GM10847 (cell line): Measurements from ENCODE around the gene SUSD4.

Experiments
- POLR2A ChIP-seq: IDR thresholded peaks from 2 replicates; pipeline ENCODE4 v1.6.1; 2011; ENCODE audit not compliant: insufficient read length; ENCODE audit errors: extremely low read depth

SUSD4 gene

GRCh38 chr1:223341121-223341520 lies 22.9 kb downstream of the SUSD4 start:
- no peak for TF ChIP-seq POLR2A

GRCh38 chr1:223340637-223341036 lies 23.3 kb downstream of the SUSD4 start:
- no peak for TF ChIP-seq POLR2A

- no peak for TF ChIP-seq POLR2A
Observed at GRCh38 chr1:223339861-223340260, 24.1 kb downstream of the SUSD4 start.

GRCh38 chr1:223338811-223339746 lies 24.9 kb downstream of the SUSD4 start:
- no peak for TF ChIP-seq POLR2A

- TF ChIP-seq POLR2A = no peak
Observed at GRCh38 chr1:223337174-223337869, 26.7 kb downstream of the SUSD4 start.

- TF ChIP-seq POLR2A = no peak
Observed at GRCh38 chr1:223334156-223334555, 29.8 kb downstream of the SUSD4 start.

- no peak for TF ChIP-seq POLR2A
Observed at GRCh38 chr1:223332997-223333396, 31.0 kb downstream of the SUSD4 start.

- no peak for TF ChIP-seq POLR2A
Observed at GRCh38 chr1:223331929-223332328, 32.0 kb downstream of the SUSD4 start.

GRCh38 chr1:223331301-223331700 lies 32.7 kb downstream of the SUSD4 start:
- no peak for TF ChIP-seq POLR2A

GRCh38 chr1:223330466-223330865 lies 33.5 kb downstream of the SUSD4 start:
- TF ChIP-seq POLR2A = no peak

- no peak for TF ChIP-seq POLR2A
Observed at GRCh38 chr1:223329664-223330415, 34.1 kb downstream of the SUSD4 start.

GRCh38 chr1:223329252-223329651 lies 34.7 kb downstream of the SUSD4 start:
- no peak for TF ChIP-seq POLR2A

- TF ChIP-seq POLR2A = no peak
Observed at GRCh38 chr1:223328566-223328965, 35.4 kb downstream of the SUSD4 start.

GRCh38 chr1:223326776-223327175 lies 37.2 kb downstream of the SUSD4 start:
- no peak for TF ChIP-seq POLR2A
